Measurements from ENCODE around the gene ZNF827. TPM values are rescaled to one million over a fixed set of nuclear protein-coding genes. Genes with fewer than 3 reads are reported as not detected.

Gene ZNF827
- total and polyA plus RNA-seq, 11 donors: 4.5 to 30.1 (median 18.1) TPM

DNA sequence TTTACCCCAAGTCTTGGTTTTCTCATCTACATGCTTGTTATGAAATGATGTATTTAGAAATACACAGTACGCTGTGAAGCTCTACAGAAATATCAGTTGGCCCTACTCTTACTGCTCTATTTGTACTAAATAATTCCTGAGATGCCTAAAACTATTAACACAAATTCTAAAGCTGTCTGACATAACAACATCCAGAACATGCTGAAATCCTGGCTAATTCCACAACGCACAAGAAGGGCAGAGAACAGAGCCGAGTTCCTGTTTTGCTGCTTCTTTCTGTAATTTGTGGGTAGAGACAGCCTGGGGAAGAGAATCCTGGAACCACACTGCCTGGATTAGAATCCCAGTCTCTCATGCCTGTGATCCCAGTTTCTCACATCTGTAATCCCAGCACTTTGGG is 59.0 kb downstream of the ZNF827 start:
- DNase-seq (no peak), ATAC-seq (peak in 2 of 4 donors; percentile 8 to 21)
- no peaks in the 10 kb centered on the region for H3K27me3 ChIP-seq
- WGBS, 4 donors: 44 to 64% (median 52%) methylated on average over 3 of the region's 3 CpGs
- peaks cover 0 to 2% (median 0%) of the 10 kb centered on the region in 9 donors for H3K36me3 ChIP-seq
- H3K27ac ChIP-seq: peak overlapping the region in 5 of 12 donors; percentile 24 to 58 (median 33)
- TF ChIP-seq POLR2A (IDR thresholded peaks at IDR 0.05): no peak
- TF ChIP-seq, protein P1, sequence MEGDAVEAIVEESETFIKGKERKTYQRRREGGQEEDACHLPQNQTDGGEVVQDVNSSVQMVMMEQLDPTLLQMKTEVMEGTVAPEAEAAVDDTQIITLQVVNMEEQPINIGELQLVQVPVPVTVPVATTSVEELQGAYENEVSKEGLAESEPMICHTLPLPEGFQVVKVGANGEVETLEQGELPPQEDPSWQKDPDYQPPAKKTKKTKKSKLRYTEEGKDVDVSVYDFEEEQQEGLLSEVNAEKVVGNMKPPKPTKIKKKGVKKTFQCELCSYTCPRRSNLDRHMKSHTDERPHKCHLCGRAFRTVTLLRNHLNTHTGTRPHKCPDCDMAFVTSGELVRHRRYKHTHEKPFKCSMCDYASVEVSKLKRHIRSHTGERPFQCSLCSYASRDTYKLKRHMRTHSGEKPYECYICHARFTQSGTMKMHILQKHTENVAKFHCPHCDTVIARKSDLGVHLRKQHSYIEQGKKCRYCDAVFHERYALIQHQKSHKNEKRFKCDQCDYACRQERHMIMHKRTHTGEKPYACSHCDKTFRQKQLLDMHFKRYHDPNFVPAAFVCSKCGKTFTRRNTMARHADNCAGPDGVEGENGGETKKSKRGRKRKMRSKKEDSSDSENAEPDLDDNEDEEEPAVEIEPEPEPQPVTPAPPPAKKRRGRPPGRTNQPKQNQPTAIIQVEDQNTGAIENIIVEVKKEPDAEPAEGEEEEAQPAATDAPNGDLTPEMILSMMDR (IDR thresholded peaks at IDR 0.05): no peak
- intact Hi-C loops (cut with DNase I): no loop called here
- no peak overlapping the region for H3K4me3 ChIP-seq
- peaks cover 4 to 55% (median 21%) of the 10 kb centered on the region in 12 donors for H3K4me1 ChIP-seq
- H3K9me3 ChIP-seq: no peaks in the 10 kb centered on the region

DNA sequence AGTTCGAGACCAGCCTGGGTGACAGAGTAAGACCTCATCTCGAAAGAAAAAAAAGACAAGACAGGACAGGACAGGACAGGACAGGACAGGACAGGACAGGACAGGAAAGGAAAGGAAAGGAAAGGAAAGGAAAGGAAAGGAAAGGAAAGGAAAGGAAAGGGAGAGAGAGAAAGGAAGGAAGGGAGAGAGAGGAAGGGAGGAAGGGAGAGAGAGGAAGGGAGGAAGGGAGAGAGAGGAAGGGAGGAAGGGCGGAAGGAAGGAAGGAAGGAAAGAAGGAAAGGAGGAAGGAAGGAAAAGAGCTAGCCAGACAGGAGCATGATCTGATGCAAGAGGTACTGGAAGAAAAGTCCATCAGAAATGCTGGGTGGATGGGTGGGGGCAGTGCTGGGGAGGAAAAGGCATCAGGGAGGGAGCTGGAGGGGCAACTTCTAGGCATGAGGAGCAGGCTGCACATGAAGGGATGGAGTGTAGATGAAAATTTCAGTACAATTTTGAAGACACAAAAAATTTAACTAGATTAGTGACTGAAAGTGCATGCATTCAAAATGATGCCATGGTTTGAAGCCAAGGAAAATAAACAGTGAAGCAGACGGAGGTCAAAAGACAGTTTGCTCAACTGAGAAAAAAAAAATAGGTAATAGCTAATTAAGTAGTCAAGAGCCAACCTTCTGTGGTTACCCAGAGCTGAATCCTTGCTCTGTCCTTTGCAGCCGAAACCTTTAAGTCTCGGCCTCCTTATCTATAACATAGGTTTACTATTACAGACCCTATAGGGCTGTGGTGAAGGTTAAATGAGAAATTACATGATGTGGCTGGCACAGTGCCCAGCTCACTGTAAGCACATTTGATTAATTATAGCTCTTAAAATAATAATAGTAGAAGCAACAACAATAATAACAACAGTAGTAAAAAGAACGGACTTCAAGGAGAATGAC is 59.9 kb downstream of the ZNF827 start:
- DNase-seq (no peak), ATAC-seq (peak in 2 of 4 donors; percentile 4 to 56)
- no peaks in the 10 kb centered on the region for H3K27me3 ChIP-seq
- intact Hi-C loops (cut with DNase I): no loop called here
- TF ChIP-seq, protein P1 (IDR thresholded peaks at IDR 0.05): no peak
- TF ChIP-seq POLR2A (IDR thresholded peaks at IDR 0.05): no peak
- H3K9me3 ChIP-seq: no peaks in the 10 kb centered on the region
- H3K4me1 ChIP-seq: peaks cover 4 to 55% (median 21%) of the 10 kb centered on the region in 12 donors
- peak overlapping the region in 5 of 12 donors; percentile 24 to 58 (median 33) for H3K27ac ChIP-seq
- no peak overlapping the region for H3K4me3 ChIP-seq
- H3K36me3 ChIP-seq: no peaks in the 10 kb centered on the region
- WGBS, 4 donors: 64 to 76% (median 69%) methylated on average over 7 of the region's 7 CpGs

DNA sequence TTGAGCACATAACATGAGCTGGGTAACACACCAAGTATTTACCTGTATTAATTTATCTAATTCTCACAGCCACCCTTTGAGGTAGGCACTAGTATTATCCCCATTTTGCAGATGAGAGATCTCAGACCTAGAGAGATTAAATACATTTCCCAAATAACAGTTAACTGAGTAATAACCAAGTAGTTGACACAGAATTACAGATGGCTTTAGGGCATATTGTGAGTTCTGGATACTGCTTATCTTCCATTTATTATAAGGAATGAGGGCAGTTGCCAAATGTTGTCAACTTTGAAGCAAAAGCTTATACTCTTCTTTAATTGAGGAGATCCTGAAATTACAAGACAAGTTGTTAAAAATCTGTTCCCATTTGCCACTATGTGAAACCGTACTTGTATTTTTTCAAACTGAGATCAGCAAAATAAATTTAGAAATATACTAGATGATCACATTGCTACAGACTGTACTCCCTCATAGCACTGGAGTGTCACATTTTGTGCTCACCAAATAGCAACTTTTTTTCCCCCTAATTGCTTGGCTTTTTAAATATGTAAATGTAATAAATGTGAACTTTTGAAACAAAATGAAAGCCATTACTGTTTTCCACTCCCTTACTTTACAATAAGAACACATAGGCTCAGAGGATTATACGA is 62.0 kb downstream of the ZNF827 start:
- Histone ChIP-seq H3K4me3 (no peak overlapping the region), H3K36me3 (no peaks in the 10 kb centered on the region), H3K9me3 (no peaks in the 10 kb centered on the region), H3K27me3 (no peaks in the 10 kb centered on the region), H3K4me1 (peaks cover 4 to 45% (median 19%) of the 10 kb centered on the region in 12 donors), H3K27ac (peak overlapping the region in 2 of 12 donors; percentile 10 to 16)
- intact Hi-C loops (cut with DNase I): no loop called here
- ATAC-seq (peak in 2 of 4 donors; percentile 55 to 57), DNase-seq (no peak)
- TF ChIP-seq POLR2A (IDR thresholded peaks at IDR 0.05): no peak
- TF ChIP-seq, protein P1 (IDR thresholded peaks at IDR 0.05): no peak
- WGBS, 4 donors: 67 to 82% (median 78%) methylated on average over 2 of the region's 2 CpGs

DNA sequence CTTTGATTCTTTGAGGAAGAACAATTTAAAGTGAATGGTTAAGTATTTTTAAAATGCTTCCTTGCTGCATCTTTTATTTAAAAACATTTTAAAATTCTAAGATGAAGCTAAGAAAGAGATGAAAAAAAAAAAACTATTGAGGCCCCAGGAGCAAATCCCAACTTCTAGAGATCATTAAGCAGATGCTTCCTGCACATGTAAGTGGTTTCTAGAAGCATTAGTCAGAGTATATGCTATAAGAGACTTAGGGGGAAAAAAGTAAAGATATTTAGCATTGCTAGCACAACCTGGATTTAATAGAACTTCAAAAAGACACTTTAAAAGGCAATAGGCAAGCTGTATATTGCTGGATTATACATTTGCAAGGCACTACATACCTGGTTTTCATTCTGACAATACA is 64.7 kb downstream of the ZNF827 start:
- TF ChIP-seq, protein P1 (IDR thresholded peaks at IDR 0.05): no peak
- no peak for TF ChIP-seq POLR2A (IDR thresholded peaks at IDR 0.05)
- H3K27me3 ChIP-seq: no peaks in the 10 kb centered on the region
- intact Hi-C loops (cut with DNase I): no loop called here
- no peaks in the 10 kb centered on the region for H3K9me3 ChIP-seq
- ATAC-seq (no peak), DNase-seq (no peak)
- H3K4me1 ChIP-seq: peaks cover 0 to 36% (median 8%) of the 10 kb centered on the region in 12 donors
- no peak overlapping the region for H3K27ac ChIP-seq
- H3K4me3 ChIP-seq: no peak overlapping the region
- no peaks in the 10 kb centered on the region for H3K36me3 ChIP-seq
